Activated naive CD4-positive, alpha-beta T cell treated with anti-CD3 and anti-CD28 coated beads, Interleukin-2, amount 50 U/mL, for 24 hours (primary cell): ENCODE data around the gene PPM1N.
"Not testable (repeated sequence)": the region's sequence is repeated elsewhere in the genome, so short reads cannot be mapped to it uniquely, and the experiment has no call there.

Experiments used
- H3K27ac Mint-ChIP-seq: one replicate; pipeline ENCODE4 v1.8.0; 2021; ENCODE audit warnings: mild to moderate bottlenecking, mixed read lengths
- H3K27me3 Mint-ChIP-seq: one replicate; pipeline ENCODE4 v1.8.0; 2021; ENCODE audit warnings: mixed read lengths
- H3K36me3 Mint-ChIP-seq: one replicate; pipeline ENCODE4 v1.8.0; 2021; ENCODE audit warnings: mixed read lengths
- H3K4me1 Mint-ChIP-seq: one replicate; pipeline ENCODE4 v1.8.0; 2021; ENCODE audit warnings: mixed read lengths
- H3K4me3 Mint-ChIP-seq: one replicate; pipeline ENCODE4 v1.8.0; 2021; ENCODE audit warnings: mild to moderate bottlenecking, mixed read lengths
- H3K9me3 Mint-ChIP-seq: one replicate; pipeline ENCODE4 v1.8.0; 2021; ENCODE audit warnings: mixed read lengths

The PPM1N gene

DNA sequence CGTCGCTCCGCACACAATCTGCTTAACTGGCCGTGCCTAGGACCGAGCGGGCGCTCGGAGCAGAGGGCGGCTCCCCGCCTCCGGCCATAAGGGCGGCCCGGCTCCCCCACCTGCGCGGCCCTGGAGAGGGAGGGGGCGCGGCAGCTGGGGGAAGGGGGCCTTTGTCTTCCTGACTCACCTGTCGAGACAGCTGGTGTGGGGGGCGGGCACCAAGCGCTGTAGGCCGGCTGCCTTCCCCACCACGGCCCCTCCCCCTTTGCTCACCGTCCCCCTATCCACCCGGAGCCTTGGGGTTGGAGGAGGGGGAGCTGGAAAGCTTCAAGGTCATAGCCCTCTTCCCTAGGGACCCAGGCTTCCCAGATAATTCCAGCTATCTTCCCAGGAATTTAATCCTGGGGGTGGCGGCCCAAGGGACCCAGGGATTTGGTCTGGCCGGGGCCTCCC, 10.2 kb downstream of the PPM1N start:
- H3K27me3 Mint-ChIP-seq: no peaks in the 10 kb centered on the region
- H3K4me1 Mint-ChIP-seq: peaks cover 50% of the 10 kb centered on the region
- H3K4me3 Mint-ChIP-seq: peak overlapping the region; percentile 91
- H3K36me3 Mint-ChIP-seq: peaks cover 2% of the 10 kb centered on the region
- H3K27ac Mint-ChIP-seq: peak overlapping the region; percentile 35
- H3K9me3 Mint-ChIP-seq: no peaks in the 10 kb centered on the region

DNA sequence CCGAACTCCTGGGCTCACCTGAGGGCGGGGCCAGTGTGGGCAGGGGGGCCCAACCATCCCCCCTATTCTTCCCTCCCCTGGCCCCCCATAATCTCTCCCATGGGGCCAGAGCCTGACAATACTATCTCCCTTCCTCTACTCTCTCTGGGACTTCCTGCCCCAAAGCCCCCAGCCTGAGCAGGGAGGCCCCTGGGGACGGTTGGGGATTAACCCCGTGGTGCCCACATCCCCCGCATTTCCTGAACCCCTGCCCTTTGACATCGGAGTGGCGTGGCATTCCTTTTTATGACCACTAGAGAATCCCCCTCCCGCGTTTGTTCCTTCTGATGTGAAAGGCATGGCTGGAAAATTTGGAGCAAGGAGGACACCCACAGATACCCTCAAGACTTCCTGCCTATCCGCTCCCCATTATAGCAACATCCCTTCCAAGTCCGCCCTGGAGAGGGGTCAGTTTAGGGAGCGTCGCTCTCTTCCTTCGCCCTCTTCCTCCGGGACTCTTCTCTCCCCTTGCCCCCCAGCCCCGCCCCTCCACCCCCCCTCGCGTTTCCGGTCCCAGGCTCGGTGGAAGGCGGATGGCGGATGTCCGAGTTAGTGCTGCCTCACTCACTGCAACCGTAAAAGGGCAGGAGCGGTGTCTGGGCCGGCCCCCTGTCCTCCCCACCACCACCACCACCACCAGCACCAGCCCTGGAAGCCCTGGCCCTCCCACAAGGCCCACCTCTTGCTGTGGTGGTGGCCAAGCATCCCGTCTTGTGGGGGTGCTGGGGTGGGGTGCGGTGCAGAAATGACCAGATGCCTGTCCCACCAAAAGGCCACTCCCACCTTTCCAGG, 10.8 kb downstream of the PPM1N start:
- H3K4me3 Mint-ChIP-seq: peak overlapping the region; percentile 91
- peaks cover 55% of the 10 kb centered on the region for H3K4me1 Mint-ChIP-seq
- H3K27ac Mint-ChIP-seq: peak overlapping the region; percentile 89
- no peaks in the 10 kb centered on the region for H3K9me3 Mint-ChIP-seq
- H3K27me3 Mint-ChIP-seq: no peaks in the 10 kb centered on the region
- H3K36me3 Mint-ChIP-seq: peaks cover 5% of the 10 kb centered on the region

DNA sequence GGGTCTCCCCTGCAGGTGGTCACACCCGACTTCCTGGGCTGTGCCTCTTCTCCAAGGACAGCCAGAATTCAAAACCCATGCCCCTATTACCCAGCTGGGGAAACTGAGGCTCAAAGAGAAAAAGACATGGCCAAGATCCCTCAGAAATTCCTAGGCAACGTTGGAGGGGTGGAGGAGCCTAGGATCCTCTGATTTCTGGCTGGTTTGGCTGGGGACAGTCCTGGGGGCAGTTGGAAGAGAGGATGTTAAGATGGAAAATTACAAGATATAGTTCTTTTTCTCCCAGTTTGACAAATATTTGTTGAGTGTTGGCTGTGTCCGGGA, 11.4 kb downstream of the PPM1N start:
- peaks cover 5% of the 10 kb centered on the region for H3K36me3 Mint-ChIP-seq
- no peak overlapping the region for H3K27ac Mint-ChIP-seq
- H3K27me3 Mint-ChIP-seq: no peaks in the 10 kb centered on the region
- peak overlapping the region; percentile 91 for H3K4me3 Mint-ChIP-seq
- H3K9me3 Mint-ChIP-seq: no peaks in the 10 kb centered on the region
- H3K4me1 Mint-ChIP-seq: peaks cover 58% of the 10 kb centered on the region

DNA sequence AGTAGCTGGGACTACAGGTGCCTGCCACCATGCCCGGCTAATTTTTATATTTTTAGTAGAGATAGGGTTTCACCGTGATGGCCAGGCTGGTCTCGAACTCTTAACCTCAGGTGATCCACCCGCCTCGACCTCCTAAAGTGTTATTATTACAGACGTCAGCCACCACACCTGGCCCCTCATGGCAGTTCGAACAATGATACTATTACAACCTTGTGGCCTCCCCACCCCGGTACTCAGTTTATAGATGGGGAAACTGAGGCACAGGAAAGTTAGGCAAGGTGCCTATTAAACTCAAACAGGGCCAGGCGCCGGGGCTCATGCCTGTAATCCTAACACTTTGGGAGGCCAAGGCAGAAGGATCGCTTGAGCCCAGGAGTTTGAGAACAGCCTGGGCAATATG, 12.1 kb downstream of the PPM1N start:
- H3K27me3 Mint-ChIP-seq: not testable (repeated sequence)
- Mint-ChIP-seq H3K4me1 (peaks cover 58% of the 10 kb centered on the region), H3K4me3 (peak overlapping the region; percentile 91)

DNA sequence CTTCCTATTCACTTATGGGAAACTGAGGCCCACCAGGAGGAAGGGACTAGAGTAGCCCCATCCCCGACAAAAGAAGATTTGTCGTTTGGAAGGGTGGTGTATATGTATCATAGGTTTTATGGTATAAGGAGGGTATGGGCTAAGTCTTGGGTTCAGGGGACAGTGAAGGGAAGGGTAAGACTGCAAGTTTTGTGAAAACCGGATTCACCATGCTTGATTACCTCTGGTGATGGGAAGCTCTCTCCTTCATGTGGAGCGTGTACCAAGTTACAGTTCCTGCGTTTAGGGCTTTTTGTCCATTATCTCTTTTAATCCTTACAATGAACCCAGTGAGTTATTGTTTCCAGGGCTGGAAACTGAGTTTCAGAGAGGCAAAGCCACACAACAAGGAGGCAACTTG, 12.8 kb downstream of the PPM1N start:
- Mint-ChIP-seq H3K4me3 (no peak overlapping the region), H3K9me3 (no peaks in the 10 kb centered on the region), H3K27me3 (no peaks in the 10 kb centered on the region), H3K27ac (peak overlapping the region; percentile 65), H3K4me1 (peaks cover 59% of the 10 kb centered on the region), H3K36me3 (peaks cover 5% of the 10 kb centered on the region)

More for the DNA sequence above, 12.1 kb downstream of the PPM1N start:
- H3K36me3 Mint-ChIP-seq, H3K27ac Mint-ChIP-seq, H3K9me3 Mint-ChIP-seq: not testable (repeated sequence)

DNA sequence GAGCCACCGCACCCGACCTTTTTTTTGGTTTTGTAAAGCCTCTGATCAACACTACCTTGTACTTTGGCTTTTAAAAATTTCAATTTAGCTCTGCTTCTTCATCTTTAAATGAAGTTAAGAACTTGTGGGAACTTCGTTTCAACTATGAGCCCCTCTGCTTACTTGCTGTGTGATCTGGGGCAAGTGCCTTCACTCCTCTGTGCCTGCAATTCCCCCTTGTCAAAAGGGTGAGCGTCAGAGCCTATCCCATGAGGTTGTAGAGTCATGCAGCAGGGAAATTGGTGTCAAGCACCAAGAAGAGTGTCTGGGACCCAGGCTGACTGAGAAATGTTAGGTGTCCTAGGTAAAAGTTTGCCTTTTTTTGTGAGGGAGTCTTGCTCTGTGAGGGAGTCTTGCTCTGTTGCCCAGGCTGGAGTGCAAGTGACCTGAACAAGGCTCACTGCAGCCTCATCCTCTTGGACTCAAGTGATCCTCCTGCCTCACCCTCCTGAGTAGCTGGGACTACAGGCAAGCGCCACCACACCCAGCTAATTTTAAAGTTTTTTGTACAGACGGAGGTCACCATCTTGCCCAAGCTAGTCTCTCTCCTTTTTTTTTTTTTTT, 14.7 kb downstream of the PPM1N start:
- Mint-ChIP-seq H3K4me3 (no peak overlapping the region), H3K27me3 (no peaks in the 10 kb centered on the region), H3K4me1 (peaks cover 64% of the 10 kb centered on the region), H3K9me3 (no peaks in the 10 kb centered on the region), H3K36me3 (peaks cover 5% of the 10 kb centered on the region), H3K27ac (no peak overlapping the region)

DNA sequence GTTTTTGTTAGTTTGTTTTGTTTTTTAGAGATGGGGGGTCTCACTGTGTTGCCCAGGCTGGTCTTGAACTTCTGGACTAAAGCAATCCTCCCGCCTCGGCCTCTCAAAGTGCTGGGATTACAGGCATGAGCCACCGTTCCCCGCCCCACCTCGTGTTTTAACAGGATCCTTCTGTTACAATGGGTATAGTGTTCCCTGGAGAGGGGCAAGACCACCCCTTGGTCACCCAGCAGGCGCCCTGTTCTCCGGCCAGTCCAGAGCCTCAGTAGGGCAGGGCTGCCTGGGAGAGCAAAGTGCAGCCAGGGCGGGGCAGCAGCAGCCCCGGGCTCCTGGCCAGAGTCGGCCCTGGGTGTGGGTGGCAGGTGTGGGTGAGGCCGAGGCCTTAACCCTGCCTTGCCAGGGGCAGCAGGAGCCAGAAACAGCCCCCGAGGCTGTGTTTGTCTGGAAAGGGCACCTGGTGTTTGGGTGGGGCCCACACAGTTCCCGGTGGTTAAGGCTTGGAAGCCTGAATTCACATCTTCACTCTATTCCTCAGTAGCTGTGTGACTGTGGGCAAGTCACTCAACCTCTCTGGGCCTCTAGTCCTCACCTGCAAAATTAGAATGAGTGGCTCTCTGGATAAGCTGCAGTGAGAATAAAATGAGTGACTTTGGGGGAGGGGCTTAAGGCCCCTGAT, 16.3 kb downstream of the PPM1N start:
- H3K4me3 Mint-ChIP-seq: no peak overlapping the region
- H3K27me3 Mint-ChIP-seq: no peaks in the 10 kb centered on the region
- peaks cover 59% of the 10 kb centered on the region for H3K4me1 Mint-ChIP-seq
- no peaks in the 10 kb centered on the region for H3K9me3 Mint-ChIP-seq
- H3K27ac Mint-ChIP-seq: peak overlapping the region; percentile 82
- peaks cover 5% of the 10 kb centered on the region for H3K36me3 Mint-ChIP-seq

DNA sequence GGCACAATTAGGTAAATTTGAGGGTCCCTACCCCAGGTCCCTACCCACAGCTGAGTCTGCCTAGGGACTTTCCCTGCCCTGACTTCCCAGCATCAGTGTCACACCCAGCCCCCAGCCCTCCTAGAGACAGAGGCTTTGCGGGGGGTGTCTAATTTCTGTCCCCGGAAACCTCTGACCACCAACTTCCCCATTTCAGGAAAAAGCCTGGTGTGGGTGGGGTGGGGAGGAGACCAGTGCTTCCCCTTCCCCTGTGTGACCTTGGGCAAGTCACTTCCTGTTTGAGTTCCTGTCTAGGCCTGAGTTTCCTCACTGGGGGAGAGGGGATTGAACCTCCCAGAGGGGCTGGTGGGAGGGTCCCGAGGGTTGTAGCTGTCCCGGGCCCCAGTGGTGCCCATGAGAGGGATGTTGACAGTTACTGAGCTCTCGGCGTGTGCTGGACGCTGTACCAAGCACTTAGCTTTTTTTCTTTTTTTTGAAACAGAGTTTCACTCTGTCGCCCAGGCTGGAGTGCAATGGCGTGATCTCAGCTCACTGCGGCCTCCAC, 16.9 kb downstream of the PPM1N start:
- Mint-ChIP-seq H3K4me3 (no peak overlapping the region), H3K9me3 (no peaks in the 10 kb centered on the region), H3K27me3 (no peaks in the 10 kb centered on the region), H3K36me3 (peaks cover 5% of the 10 kb centered on the region), H3K4me1 (peaks cover 52% of the 10 kb centered on the region), H3K27ac (peak overlapping the region; percentile 82)

DNA sequence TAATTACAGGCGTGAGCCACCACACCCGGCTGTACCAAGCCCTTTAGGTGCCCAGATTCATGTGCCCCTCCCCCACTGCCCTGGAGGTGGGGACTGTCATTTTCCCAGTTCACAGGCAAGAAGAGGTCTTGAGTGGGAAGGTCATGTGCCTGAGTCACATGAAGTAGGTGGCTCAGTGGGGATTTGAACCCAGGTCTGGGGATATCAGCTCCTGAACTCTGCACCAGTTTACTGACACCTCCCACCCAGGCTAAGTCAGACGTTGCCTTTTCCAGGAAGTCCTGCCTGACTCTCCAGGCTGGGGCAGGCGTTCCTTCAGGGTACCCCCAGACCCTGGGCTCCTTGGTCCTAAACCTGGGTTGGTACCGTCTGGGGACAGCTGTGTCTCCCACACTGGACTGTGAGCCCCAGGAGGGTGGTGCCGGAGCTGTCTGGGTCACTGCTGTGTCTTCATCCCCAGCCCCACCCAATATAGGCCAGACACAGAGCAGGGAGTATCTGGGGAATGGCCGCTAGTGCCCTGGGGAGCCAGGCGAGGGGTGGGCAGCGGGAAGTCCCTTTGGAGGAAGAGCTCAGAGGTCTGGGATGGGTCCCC, 17.7 kb downstream of the PPM1N start:
- H3K27ac Mint-ChIP-seq: peak overlapping the region; percentile 82
- H3K4me3 Mint-ChIP-seq: no peak overlapping the region
- H3K27me3 Mint-ChIP-seq: no peaks in the 10 kb centered on the region

DNA sequence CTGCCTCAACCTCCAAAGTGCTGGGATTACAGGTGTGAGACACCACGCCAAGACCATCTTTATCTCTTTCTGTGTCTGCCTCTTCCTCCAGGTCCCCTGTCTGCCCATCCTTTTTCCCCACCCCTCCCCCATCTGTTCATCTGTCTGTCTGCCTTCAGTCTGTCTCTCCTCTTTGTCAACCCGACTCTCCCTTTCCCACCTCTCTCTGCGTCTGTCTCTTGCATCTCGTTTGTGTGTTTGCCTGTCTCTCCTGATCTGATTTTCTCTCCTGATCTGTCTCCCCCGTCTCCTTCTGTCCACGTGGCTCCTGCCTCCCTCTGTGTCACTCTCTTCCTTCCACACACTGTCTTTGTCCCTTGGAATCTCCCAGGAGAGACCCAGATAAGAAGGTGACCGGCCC, 19.0 kb downstream of the PPM1N start:
- Mint-ChIP-seq H3K4me1 (peaks cover 34% of the 10 kb centered on the region), H3K36me3 (peaks cover 3% of the 10 kb centered on the region), H3K27me3 (no peaks in the 10 kb centered on the region), H3K4me3 (no peak overlapping the region), H3K9me3 (no peaks in the 10 kb centered on the region), H3K27ac (no peak overlapping the region)

More for the DNA sequence above, 17.7 kb downstream of the PPM1N start:
- Mint-ChIP-seq H3K4me1 (peaks cover 45% of the 10 kb centered on the region), H3K9me3 (no peaks in the 10 kb centered on the region), H3K36me3 (peaks cover 4% of the 10 kb centered on the region)

DNA sequence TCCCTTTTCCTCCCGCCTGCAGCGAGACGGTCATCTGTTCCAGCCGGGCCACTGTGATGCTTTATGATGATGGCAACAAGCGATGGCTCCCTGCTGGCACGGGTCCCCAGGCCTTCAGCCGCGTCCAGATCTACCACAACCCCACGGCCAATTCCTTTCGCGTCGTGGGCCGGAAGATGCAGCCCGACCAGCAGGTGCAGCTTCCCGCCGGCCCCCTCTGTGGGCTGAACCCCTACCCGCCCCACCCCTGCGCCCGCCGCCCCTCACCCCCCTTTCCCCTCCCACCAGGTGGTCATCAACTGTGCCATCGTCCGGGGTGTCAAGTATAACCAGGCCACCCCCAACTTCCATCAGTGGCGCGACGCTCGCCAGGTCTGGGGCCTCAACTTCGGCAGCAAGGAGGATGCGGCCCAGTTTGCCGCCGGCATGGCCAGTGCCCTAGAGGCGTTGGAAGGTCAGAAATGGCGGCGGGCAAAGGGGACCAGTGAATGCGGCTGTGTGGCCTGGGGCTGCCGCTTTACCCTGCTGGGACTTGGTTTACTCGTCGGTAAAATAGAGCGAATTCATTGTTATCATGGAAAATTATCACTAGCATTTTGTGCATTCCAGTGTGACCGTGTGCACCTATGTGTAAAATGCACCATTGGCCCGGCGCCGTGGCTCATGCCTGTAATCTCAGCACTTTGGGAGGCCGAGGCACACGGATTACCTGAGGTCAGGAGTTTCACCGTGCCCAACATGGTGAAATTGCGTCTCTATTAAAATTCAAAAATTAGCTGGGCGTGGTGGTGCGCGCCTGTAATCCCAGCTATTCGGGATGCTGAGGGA, 19.6 kb downstream of the PPM1N start:
- Mint-ChIP-seq H3K27ac (no peak overlapping the region), H3K4me3 (no peak overlapping the region), H3K9me3 (no peaks in the 10 kb centered on the region), H3K36me3 (peaks cover 3% of the 10 kb centered on the region), H3K27me3 (no peaks in the 10 kb centered on the region), H3K4me1 (peaks cover 30% of the 10 kb centered on the region)

DNA sequence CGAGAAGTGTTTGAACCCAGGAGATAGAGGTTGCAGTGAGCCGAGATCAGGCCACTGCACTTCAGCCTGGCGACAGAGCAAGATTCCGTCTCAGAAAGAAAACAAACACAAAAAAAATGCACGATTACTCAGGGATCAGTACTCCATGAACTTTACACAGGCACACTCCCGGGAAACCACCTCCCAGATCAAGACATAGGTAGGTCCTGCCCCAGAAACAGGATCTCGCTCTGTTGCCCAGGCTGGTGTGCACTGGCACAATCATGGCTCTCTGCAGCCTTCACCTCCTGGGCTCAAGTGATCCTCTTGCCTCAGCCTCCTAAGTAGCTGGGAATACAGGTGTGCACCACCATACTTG, 20.2 kb downstream of the PPM1N start:
- Mint-ChIP-seq H3K4me3 (no peak overlapping the region), H3K27me3 (no peaks in the 10 kb centered on the region), H3K4me1 (peaks cover 29% of the 10 kb centered on the region), H3K27ac (no peak overlapping the region), H3K9me3 (no peaks in the 10 kb centered on the region), H3K36me3 (peaks cover 3% of the 10 kb centered on the region)

DNA sequence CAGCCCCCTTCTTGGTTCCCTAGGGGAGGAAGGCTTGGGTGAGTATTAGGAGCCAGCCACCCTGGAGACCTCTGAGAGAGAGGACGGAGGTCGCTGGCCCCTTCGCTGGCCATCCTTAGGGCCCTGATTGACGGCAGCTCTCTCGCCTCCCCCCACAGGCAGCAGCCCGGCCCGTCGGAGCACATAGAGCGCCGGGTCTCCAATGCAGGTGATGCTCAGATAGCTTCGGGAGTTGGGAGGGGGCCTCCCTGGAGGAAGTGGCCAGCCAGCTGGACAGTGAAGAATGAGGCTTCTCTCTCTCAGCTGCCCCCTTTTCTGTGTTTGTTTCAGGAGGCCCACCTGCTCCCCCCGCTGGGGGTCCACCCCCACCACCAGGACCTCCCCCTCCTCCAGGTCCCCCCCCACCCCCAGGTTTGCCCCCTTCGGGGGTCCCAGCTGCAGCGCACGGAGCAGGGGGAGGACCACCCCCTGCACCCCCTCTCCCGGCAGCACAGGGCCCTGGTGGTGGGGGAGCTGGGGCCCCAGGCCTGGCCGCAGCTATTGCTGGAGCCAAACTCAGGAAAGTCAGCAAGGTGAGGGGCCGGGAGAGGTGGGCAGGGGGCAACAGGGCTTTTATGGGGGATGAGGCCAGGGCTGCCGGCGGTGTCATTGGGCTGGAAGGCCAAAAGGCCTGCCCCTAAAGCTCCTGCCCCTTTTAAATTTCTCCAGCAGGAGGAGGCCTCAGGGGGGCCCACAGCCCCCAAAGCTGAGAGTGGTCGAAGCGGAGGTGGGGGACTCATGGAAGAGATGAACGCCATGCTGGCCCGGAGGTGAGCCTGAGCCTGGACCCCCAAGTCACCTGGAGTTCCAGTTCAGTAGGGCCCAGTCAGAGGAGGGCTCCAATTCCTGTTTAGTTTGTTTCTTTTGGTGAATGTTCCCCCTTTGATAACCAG, 24.0 kb downstream of the PPM1N start:
- Mint-ChIP-seq H3K4me3 (no peak overlapping the region), H3K36me3 (peaks cover 4% of the 10 kb centered on the region), H3K27me3 (no peaks in the 10 kb centered on the region), H3K9me3 (no peaks in the 10 kb centered on the region), H3K27ac (no peak overlapping the region), H3K4me1 (peaks cover 10% of the 10 kb centered on the region)

DNA sequence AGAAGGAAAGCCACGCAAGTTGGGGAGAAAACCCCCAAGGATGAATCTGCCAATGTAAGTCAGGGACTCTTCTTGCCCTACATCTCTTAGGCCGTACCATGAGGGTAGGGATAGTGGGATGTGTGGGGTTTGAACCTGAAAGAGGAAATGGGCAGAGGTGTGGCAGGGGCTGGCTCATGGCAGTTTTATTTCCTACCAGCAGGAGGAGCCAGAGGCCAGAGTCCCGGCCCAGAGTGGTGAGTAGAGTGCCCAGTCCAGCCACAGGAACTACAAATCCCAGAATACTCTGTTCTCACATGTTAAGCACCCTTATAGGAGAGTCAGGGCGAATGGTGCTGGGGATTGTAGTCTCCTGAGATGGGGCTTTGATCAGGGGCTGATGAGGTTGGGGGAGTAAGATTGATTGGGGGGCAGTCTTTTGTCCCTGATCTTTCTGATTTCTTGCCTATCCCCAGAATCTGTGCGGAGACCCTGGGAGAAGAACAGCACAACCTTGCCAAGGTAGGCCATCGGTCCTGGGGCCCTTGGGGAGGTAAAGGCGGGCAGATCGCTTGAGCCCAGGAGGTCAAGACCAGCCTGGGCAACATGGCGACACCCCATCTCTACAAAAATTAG, 25.5 kb downstream of the PPM1N start:
- H3K27me3 Mint-ChIP-seq: no peaks in the 10 kb centered on the region
- H3K36me3 Mint-ChIP-seq: peaks cover 9% of the 10 kb centered on the region
- no peaks in the 10 kb centered on the region for H3K9me3 Mint-ChIP-seq
- H3K4me3 Mint-ChIP-seq: no peak overlapping the region
- H3K4me1 Mint-ChIP-seq: peaks cover 21% of the 10 kb centered on the region
- H3K27ac Mint-ChIP-seq: peak overlapping the region; percentile 81
